Stimulated activated CD4-positive, alpha-beta T cell treated with anti-CD3 and anti-CD28 coated beads, Interleukin-2, amount 100 ng/mL, for 48 hours (primary cell): ENCODE data around the gene EZH1.
A peak's percentile ranks its signal among the peaks of the same experiment; 100 is the strongest.

ENCODE experiments used
- DNase-seq, 2 donors: peaks; one replicate each; pipeline ENCODE4 v3.0.0-alpha.2; 2020

EZH1 gene

DNA sequence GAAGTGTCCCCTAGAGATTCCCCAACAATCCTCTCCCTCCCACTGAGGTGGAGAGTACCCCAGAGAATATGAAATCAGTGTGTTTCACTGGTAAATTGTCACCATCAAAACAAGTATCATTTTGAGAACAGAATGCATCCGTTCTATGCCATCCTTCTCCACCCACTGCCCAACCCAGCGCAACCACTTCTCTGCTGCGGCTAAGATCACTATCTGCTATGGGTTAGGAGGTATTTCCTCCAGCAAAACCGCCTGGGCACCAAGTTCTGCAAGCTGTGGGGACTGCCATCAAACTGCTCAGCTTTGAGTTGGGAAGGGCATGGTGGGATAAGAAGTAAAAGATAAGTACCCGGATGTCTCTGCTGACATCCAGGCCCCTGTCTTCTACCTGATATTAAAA, 38.1 kb downstream of the EZH1 start:
- peak; percentile 29 to 46 for DNase-seq

DNA sequence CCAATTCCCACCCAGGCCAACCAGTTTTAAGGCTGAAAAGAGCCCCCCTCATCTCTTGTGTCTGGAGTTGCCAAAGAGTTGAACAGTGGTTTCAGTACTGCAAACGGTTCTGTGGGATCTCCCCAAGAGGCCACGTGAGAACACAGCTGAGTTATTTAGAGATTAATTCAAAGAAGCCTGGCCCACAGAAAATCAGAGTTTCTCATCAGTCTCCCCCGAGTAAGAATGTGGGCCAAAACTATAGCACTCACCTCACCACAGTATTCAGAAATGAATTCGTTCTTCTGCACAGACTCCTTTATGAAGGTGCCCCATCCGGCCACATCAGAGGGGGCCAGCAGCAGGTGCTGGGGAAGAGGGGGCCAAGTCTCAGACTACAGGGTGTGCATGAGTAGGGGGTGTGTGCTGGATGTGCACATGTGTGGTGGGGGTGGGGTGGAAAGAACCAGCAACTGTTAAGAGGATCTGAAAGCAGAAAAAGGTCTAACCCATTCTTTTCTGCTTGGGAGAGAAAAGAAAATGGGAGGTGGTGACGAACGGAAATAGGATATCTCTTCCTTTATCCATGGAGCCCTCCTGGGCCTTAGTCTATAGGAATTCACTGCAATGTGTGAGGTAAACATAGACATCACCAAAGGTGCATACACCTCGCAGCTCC, 39.9 kb downstream of the EZH1 start:
- DNase-seq: peak; percentile 14 to 24

DNA sequence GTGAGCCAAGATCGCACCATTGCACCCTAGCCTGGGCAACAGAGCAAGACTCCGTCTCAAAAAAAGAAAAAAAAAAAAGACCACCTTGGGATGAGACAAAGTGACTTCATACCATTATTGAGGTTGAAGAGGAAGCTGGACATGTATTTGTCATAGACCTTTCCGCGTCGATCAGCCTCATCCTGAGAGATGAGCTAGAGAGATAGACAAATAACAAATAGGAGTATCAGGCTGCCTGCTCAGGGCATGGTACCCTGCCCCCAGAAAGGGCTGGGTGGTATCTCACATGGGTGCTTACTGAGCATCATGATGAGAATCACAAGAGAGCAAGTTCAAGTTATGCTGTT, 40.4 kb downstream of the EZH1 start:
- DNase-seq: no peak

DNA sequence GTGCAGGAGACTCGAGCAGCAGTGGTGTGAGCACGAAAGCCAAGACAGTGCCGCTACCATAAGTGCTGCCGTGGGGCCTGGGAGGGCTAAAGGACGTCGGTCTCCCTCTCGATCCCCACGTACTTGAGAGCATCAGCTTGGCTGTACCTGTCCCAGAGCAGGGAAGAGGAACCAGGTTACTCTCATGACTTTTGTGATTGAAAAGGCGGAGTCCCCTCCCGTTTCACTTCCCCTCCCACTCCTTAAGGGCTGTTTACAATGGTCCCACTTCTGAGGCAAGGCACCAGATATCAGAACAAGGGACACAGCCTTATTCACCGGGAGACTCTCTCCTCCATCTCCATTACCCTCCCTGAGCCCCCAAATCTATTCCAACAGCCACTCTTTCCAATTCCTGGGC, 42.4 kb downstream of the EZH1 start:
- no peak for DNase-seq

DNA sequence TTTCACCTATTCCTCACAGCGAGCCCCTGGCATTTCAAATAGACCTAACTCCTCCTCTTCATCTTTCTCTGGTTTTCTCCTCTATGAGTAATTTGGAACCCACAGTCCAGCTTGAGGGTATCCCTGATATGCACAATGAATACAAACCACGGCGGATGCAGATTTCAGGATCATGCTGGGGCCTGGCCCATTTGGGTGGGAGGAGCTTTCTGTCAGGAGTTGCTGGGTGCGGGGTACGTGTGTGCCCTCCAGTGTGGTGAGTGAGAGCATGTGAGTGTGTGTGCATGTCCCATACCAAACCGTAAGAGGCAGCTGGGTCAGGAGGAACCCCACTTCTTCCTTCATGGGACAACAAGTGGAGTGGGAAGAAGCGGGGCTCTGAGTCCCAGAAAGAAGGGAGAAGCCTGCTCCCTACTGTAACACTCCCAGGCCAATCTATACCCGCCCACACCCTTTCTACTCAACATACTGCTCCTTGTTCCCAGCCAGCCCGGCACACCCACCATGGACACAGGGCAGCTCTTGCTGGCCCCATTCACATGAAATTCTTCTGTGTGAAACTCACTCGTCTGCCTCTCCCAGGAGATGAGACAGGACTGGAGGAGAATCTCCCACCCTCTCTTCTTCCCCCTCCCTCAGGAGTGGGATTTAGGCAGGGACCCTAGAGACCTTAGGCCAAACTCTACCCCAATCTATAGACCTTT, 44.1 kb downstream of the EZH1 start:
- no peak for DNase-seq

DNA sequence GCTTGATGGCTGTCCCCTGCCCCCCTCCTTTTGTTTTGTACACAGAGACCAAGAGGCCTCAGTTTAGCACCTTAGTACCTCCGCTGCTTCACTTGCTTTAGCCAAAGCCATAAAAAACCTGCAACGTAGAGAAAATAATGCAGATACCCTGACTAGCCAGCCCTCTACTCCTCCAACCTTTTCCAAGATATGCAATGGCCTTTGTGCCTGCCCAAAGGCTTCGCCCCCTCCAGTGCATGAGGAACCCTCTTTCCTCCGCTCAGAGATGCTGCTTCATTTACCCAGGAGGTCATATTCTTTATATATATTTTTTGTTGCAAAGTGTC, 45.5 kb downstream of the EZH1 start:
- DNase-seq: no peak

DNA sequence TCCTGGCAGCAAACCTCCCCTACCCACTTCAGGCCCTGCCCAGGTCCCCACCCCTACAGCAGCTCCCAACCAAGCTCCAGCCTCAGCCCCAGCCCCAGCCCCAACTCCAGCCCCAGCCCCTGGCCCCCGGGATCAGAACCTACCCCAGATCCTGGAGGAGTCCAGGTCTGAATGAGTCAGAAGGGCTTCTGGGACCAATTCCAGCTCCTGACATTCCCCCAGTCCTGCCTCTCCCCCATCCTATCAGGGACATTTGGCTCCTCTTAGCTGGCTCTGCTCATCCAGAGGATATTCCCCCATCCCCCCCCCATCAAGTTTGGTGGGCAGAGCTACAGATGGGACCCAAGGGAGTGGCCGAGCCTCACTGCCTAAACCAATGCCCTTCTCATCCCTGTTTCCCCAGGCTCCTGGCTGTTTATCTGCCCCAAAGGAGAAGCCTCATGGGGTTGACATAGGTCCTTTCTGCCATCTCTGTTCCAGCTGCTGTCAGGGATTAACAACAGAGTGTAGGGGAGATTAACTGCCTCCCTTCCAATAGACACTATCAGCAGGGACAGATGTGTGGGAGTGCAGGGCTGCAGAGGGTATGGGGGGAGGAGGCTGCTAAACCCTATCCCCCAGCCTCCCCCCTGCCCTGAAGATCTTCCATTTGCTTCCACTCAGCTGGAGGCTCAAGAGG, 46.0 kb downstream of the EZH1 start:
- no peak for DNase-seq

DNA sequence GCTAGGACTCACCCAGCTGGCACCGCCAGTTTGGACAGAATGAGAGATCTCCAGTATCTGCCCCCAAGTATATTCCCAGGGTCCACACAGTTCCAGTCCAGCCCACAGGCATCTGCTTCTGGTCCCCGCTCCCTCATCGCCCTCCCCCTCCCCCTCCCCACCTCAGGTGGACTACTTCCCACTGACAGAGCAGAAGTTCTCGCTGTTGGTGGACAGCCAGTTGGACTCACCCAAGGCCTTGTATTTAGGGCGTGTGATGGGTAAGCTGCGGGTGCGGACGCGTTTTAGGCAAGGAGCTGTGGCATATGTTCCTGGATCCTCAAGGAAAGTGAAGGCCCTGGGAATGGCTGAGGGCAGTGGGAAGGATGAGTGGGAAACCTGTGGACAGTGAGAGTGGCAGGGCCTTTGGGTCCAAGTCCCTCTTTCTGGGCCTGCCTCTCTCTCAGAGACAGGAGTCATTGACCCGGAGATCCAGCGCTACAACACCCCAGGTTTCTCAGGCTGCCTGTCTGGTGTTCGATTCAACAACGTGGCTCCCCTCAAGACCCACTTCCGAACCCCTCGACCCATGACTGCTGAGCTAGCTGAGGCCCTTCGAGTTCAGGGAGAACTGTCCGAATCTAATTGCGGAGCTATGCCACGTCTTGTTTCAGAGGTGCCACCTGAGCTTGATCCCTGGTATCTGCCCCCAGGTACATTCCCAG, 47.6 kb downstream of the EZH1 start:
- DNase-seq: no peak

DNA sequence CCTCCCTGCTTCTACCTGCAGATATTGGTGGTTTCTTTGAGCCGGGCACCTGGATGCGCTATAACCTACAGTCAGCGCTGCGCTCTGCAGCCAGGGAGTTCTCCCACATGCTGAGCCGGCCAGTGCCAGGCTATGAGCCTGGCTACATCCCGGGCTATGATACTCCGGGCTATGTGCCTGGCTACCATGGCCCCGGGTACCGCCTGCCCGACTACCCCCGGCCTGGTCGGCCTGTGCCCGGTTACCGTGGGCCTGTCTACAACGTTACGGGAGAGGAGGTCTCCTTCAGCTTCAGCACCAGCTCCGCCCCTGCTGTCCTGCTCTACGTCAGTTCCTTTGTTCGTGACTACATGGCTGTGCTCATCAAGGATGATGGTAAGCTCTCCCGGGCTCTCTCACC, 49.3 kb downstream of the EZH1 start:
- no peak for DNase-seq

DNA sequence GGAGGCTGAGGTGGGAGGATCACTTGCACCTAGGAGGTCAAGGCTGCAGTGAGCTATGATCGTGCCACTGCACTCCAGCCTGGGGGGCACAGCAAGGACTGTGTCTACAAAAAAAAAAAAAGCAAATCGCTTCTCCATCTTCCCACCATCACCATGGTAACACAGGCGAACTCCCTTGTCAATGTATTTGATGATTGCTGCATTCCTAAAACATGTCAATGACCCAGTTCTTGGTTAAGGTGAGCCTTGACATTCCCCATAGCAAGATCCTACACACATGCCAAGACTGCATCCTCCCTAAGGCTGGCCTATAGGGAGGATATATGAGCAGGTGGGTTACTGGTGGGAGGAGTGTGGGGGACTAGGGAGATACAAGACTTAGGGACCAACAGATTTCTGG, 50.3 kb downstream of the EZH1 start:
- no peak for DNase-seq

DNA sequence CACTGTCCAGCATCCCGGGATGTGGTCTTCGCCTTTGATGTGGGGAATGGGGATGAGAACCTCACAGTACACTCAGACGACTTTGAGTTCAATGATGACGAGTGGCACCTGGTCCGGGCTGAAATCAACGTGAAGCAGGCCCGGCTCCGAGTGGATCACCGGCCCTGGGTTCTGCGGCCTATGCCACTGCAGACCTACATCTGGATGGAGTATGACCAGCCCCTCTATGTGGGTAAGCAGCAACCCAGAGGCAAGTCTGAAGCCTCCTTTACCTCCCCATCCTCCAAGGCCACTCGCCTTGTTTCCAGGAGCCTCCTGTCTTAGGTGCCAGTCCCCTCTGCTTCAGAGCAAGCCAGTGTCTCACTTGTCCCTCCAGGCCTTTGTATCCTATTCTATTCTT, 52.4 kb downstream of the EZH1 start:
- no peak for DNase-seq

DNA sequence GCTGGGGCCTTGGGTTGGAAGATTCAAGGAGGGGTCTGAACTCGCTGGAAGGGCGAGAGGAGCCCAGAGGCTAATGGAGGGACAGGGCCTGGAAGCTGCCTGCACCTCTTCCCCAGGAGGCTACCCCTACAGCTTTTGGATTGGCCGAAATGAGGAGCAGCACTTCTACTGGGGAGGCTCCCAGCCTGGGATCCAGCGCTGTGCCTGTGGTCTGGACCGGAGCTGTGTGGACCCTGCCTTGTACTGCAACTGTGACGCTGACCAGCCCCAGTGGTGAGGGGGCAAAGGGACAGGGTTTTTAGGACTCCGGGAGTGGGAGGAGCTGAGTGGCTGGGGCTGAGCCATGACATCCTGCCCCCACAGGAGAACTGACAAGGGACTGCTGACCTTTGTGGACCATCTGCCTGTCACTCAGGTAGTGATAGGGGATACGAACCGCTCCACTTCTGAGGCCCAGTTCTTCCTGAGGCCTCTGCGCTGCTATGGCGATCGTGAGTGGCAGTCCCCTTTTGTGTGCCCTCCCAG, 53.8 kb downstream of the EZH1 start:
- DNase-seq: no peak

DNA sequence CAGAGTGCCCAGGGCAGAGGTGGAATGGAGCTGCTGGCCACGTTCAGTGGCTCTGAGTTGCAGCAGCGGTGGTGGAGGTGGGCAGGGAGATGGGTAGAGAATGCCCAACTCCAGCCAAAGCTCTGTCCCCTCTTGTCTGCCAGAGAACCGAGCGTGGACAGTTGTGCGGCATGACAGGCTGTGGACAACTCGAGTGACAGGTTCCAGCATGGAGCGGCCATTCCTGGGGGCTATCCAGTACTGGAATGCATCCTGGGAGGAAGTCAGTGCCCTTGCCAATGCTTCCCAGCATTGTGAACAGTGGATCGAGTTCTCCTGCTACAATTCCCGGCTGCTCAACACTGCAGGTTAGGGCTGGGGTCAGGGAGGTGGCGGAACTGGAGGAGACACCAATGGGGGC, 54.2 kb downstream of the EZH1 start:
- DNase-seq: no peak

DNA sequence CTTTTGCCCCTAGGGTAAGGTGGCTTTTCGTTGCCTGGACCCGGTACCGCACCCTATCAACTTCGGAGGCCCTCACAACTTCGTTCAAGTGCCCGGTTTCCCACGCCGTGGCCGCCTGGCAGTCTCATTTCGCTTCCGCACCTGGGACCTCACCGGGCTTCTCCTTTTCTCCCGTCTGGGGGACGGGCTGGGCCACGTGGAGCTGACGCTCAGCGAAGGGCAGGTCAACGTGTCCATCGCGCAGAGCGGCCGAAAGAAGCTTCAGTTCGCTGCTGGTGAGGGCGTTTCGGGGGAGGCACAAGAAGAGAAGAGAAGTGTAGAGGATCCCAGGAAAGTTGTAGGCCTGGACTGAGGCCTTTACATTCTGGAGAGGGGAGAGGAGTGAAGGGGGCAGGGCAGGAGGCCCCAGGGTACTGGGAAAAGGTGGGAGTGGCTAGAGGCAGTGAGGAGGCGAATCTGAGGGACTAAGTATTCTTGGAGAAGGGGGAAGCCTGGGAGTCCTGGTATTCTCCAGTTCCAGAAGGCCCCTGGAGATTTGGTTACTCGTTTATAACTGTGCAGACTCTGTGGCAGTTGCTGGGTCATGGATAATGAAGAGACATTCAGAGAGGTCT, 57.0 kb downstream of the EZH1 start:
- no peak for DNase-seq

DNA sequence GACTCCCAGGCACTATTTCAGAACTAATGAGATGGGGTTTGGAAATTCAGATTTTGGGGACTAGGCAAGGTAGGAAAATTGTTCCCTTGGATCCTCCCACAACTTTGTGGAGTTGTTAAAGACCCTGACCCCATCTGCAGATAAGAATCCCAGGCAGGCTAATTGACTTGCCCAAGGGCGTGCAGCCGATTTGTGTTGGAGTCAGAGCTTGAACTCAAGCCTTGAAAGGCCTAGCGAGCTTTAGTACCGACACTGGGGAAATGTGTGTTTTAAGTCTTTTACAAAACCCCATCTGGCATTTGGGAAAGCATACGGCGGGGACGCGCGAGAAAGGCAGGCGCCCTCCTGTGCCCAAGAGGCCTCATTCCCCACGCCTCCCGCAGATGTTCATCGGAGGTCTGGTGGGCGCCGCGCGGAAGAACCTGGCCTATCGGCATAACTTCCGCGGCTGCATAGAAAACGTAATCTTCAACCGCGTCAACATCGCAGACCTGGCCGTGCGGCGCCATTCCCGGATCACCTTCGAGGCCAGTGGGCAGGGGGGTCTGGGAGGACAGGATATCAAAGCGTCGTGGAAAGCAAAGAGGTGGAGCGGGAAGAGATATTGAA, 58.2 kb downstream of the EZH1 start:
- no peak for DNase-seq

DNA sequence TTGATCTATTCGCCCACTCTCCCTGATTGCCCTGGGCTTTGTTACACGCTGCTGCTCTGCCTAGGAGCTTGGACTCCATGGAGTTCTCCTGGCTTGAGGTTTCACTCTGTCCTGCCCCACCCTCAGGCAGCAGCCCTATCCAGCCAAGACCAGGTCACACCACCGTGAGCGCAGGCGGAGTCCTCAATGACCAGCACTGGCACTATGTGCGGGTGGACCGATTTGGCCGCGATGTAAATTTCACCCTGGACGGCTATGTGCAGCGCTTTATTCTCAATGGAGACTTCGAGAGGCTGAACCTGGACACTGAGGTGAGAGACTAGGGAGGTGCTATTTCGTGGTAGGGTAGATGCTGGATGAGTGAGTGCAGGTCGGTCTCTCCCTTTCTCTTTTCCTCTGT, 59.0 kb downstream of the EZH1 start:
- no peak for DNase-seq

DNA sequence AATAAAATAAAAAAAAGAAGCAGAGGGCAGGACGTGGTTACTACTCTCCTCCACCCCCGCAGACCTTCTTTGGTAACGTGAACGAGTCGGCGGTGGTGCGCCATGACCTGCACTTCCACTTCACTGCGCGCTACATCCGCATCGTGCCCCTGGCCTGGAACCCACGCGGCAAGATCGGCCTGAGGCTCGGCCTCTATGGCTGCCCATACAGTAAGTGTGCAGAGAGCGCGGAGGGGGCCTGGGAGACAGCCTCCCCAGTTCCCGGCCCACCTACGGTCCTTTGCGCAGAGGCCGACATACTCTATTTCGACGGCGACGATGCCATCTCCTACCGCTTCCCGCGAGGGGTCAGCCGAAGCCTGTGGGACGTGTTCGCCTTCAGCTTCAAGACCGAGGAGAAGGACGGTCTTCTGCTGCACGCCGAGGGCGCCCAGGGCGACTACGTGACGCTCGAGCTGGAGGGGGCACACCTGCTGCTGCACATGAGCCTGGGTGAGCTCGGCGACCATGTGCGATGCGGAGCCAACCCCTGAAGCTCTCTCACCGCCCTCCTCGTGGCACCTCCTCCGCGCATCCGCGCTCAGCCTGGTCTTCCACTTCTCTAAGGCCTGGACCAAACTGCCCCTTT, 59.8 kb downstream of the EZH1 start:
- DNase-seq: no peak

DNA sequence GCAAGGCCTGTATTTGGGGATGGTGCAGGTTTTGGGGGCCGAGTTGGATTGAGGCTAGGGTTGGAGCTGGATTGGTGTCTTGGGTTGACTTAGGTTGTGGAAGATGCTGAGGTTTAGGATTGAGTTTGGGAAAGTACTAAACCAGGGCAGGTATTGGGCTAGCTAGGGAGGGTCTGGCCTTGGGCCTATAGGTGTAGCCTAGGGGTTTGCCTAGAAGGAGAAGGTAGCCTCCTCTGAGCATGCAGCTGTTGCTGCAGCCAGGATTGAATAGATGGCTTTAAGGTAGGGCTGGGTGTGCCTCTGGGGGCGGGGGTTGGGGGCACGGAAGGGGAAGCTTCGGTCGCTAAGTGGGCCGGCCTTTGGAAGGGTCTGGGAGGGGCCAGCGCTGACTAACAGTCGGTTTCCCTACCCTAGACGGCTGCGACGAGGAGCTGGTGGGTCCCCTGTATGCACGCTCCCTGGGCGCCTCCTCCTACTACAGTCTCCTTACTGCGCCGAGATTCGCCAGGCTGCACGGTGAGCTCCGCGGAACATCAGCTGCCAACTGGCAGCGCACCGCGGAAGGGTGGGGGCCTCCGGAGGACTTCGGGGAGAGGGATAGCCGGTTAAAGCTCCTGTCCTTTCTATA, 61.3 kb downstream of the EZH1 start:
- no peak for DNase-seq

DNA sequence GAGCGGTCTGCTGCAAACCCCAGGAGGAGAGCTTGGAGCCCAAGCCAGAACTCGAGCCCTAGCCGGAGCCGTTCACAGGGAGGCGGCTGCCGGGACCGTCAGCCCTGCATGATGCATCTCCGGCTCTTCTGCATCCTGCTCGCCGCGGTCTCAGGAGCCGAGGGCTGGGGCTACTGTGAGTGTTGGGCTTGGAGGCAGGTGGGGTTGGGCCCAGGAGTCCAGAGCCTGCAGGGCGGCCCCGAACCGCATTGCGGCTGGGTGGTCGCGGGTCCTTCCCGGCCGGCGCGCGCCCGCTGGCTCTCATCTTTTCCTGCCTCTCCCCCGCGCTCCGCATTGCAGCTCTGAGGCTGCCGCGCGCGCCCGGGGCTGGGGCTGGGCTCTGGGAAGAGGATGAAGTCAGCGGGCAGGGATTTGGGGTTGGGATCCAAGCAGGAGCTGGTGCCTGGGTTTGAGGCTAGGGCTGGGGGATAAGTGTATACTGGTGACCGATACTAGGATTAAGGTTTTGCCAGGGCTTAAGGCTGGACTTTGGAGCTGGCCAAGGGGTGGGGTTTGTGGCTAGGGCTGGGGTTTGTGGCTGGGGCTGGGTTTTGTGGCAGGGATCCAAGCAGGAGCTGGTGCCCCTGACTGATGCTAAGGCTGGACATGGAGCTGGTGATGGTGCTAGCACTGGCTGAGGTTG, 62.0 kb downstream of the EZH1 start:
- no peak for DNase-seq

DNA sequence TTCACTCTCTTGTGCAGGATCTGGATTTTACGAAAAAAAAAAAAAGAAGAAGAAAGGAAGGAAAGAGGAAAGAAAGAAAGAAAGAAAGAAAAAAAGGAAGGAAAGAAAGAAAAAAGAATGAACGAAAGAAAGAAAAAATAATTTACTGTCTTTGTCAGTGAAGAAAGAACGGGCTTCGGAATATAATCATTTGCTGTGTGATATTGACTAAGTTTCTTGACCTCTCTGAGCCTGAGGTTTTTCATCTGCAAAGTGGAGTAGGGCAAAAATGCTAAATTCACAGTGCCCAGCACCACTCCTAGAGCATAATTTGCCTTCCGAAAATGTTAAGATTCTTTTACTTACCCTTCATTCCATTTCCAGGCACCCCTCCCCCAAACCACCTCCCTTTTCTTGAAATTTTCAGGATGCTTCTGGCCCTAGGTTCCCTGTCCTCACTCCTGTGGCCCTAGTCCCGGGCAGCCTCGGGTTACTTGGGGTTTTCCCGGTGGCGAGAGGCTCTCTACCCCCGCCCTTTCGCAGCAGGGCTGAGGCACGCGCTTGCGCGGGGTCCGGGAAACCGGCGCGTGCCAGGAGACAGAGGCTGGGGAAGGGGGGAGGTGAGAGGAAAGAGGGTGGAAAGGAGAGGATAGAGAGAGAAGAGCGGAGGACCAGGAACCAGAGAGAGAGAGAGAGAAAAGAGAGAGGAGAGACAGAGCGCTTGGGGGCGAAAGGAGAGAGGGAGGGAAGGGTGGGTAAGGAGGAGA, 62.7 kb downstream of the EZH1 start, which contains the start of gene CNTNAP1:
TSS of gene CNTNAP1 (plus strand) at position 556 of the 746 bp plus-strand sequence. CDS start 299 bp downstream, outside the sequence.
- DNase-seq: no peak
